Prostate gland (tissue), 2 donors: Measurements from ENCODE around the gene AQR. TPM values are rescaled to one million over a fixed set of nuclear protein-coding genes. Genes with fewer than 3 reads are reported as not detected.

ENCODE experiments used
- DNase-seq: peaks from one replicate; pipeline ENCODE4 v3.0.0-alpha.2; 2019; ENCODE audit warnings: low spot score
- H3K27ac ChIP-seq, 2 donors: fragments of 200-600 bp; sonication (generic); 2 replicates each; pipeline ENCODE4 v1.5.1; 2017 to 2019
- H3K27me3 ChIP-seq: fragments of 200-600 bp; sonication (generic); replicated peaks from 2 replicates; pipeline ENCODE4 v1.5.1; 2019; ENCODE audit not compliant: insufficient read depth
- H3K36me3 ChIP-seq, 2 donors: fragments of 200-600 bp; sonication (generic); 1 replicate in 1 of 2; 2 replicates in 1 of 2; pipeline versions ENCODE4 v1.5.1 to v1.8.1; 2017 to 2019
- H3K4me1 ChIP-seq: fragments of 200-600 bp; sonication (generic); replicated peaks from 2 replicates; pipeline ENCODE4 v1.5.1; 2019
- H3K4me3 ChIP-seq, 2 donors: fragments of 200-600 bp; sonication (generic); 2 replicates each; pipeline ENCODE4 v1.5.1; 2017 to 2019
- H3K9me3 ChIP-seq: fragments of 200-600 bp; sonication (generic); 2 replicates; pipeline ENCODE4 v1.5.1; 2017
- CTCF ChIP-seq, 4 experiments: fragments of 200-600 bp in 2 of 4; fragments of 450-650 bp in 2 of 4; sonication (generic) in 2 of 4; IDR thresholded peaks; 1 replicate in 3 of 4; 2 replicates in 1 of 4; pipeline ENCODE4 v1.5.1; 2016 to 2019; ENCODE audit warnings: antibody characterized with exemption in 4 of 4, mild to moderate bottlenecking in 2 of 4, moderate library complexity in 2 of 4
- POLR2A ChIP-seq: fragments of 450-650 bp; IDR thresholded peaks from one replicate; pipeline ENCODE4 v1.6.1; 2016; ENCODE audit warnings: antibody characterized with exemption, mild to moderate bottlenecking
- POLR2AphosphoS5 ChIP-seq: sonication (generic); formaldehyde crosslinking; IDR thresholded peaks from one replicate; pipeline ENCODE4 v1.6.1; 2017; ENCODE audit warnings: antibody characterized with exemption
- WGBS: methylation state at CpG from one replicate; pipeline ENCODE4 v1.1.5; 2018; 5-methylcytosine and 5-hydroxymethylcytosine counted together
- intact Hi-C: fragments of 100-400 bp; cut with DNase I; formaldehyde crosslinking; loops from one replicate; pipeline ENCODE4 v1.14.2; 2022
- total RNA-seq, 2 donors: library from RNA; depleted of rRNA; stranded (reverse); fragments of >200 nt; gene quantifications; one replicate each; pipeline ENCODE4 v1.1.0, GENCODE V29; 2016

Gene AQR
- total RNA-seq, 2 donors from 2014 or later, result 32.9 to 34.0 TPM

- 72% methylated on average over 6 of the region's 6 CpGs for WGBS
- no peak for DNase-seq
- intact Hi-C loops, result no loop called here
- Histone ChIP-seq H3K27me3 (peaks cover 4% of the 10 kb centered on the region), H3K36me3 (no peaks in the 10 kb centered on the region), H3K9me3 (no peaks in the 10 kb centered on the region), H3K4me3 (no peak overlapping the region), H3K4me1 (no peaks in the 10 kb centered on the region), H3K27ac (no peak overlapping the region)
- TF ChIP-seq CTCF (IDR thresholded peaks at IDR 0.05) (no peak), POLR2A (no peak), POLR2AphosphoS5 (no peak)
These were observed 132.1 kb downstream of the AQR start for GRCh38 chr15:34837246-34838016.

- Histone ChIP-seq H3K36me3 (no peaks in the 10 kb centered on the region), H3K9me3 (no peaks in the 10 kb centered on the region), H3K27ac (no peak overlapping the region), H3K4me3 (no peak overlapping the region), H3K4me1 (no peaks in the 10 kb centered on the region), H3K27me3 (no peaks in the 10 kb centered on the region)
- no peak for TF ChIP-seq CTCF (IDR thresholded peaks at IDR 0.05)
- TF ChIP-seq POLR2AphosphoS5, result no peak
- TF ChIP-seq POLR2A, result no peak
- WGBS, result 79% methylated on average over 5 of the region's 5 CpGs
- DNase-seq, result no peak
- intact Hi-C loops, result no loop called here
These were observed 141.2 kb downstream of the AQR start for GRCh38 chr15:34828145-34828911.

GRCh38 chr15:34821831-34822230 is 147.7 kb downstream of the AQR start:
- Histone ChIP-seq H3K27ac (no peak overlapping the region), H3K9me3 (no peaks in the 10 kb centered on the region), H3K27me3 (no peaks in the 10 kb centered on the region), H3K4me1 (no peaks in the 10 kb centered on the region), H3K4me3 (no peak overlapping the region), H3K36me3 (no peaks in the 10 kb centered on the region)
- intact Hi-C loops, result no loop called here
- no peak for TF ChIP-seq CTCF (IDR thresholded peaks at IDR 0.05)
- WGBS, result 41% methylated on average over 3 of the region's 3 CpGs
- DNase-seq, result no peak

GRCh38 chr15:34820110-34820509 is 149.4 kb downstream of the AQR start:
- Histone ChIP-seq H3K4me1 (no peaks in the 10 kb centered on the region), H3K36me3 (no peaks in the 10 kb centered on the region), H3K27me3 (no peaks in the 10 kb centered on the region), H3K9me3 (no peaks in the 10 kb centered on the region), H3K4me3 (no peak overlapping the region), H3K27ac (no peak overlapping the region)
- TF ChIP-seq POLR2A, result no peak
- no peak for TF ChIP-seq POLR2AphosphoS5
- no peak for TF ChIP-seq CTCF (IDR thresholded peaks at IDR 0.05)
- intact Hi-C loops, result no loop called here
- DNase-seq, result no peak
- 87% methylated on average over 5 of the region's 5 CpGs for whole genome bisulfite sequencing
